Measurements from ENCODE around the gene AIM2.
"Not testable (repeated sequence)": the region's sequence is repeated elsewhere in the genome, so short reads cannot be mapped to it uniquely, and the experiment has no call there.

Gene AIM2

DNA sequence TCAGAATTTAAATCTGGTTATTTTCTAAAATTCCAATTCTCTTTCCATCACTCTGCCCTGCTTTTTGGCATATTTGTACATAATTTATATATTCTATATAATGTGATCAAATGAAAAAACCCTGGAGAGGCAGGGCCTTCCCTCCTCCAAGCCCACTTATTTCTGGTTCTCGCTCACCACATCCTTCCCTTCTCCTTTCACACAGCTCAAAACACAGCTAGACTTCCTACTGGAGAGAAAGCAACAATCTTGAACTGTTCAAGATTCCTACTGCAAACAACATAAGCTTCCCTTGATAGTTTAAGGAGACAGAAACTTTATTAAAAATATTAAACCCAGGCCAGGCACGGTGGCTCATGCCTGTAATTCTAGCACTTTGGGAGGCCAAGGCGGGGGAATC is 7.6 kb upstream of the AIM2 start:
- H3K4me3 ChIP-seq (ENCODE audit: low read depth, low read length), result no peak overlapping the region
- no peak for DNase-seq (ENCODE audit: low read depth)

DNA sequence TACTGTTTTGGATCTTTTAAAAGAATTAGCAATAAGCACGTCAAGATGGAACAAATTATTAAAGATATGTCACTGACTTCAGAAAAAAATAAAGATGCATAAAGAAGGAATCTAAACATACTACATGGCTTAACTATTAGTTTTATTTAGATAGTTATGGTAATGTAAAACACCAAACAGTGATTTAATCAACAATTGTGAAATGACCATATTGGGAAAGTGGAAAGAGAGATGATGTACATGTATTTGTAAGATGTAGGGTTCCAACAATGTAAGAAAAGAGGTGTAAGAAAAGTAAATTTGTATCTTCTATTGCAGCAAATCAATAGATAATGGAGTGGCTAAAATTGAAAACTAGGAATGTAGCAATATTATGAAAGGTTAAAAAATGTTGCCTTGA is 6.4 kb upstream of the AIM2 start:
- DNase-seq (ENCODE audit: low read depth), result no peak
- no peak overlapping the region for H3K4me3 ChIP-seq (ENCODE audit: low read depth, low read length)

DNA sequence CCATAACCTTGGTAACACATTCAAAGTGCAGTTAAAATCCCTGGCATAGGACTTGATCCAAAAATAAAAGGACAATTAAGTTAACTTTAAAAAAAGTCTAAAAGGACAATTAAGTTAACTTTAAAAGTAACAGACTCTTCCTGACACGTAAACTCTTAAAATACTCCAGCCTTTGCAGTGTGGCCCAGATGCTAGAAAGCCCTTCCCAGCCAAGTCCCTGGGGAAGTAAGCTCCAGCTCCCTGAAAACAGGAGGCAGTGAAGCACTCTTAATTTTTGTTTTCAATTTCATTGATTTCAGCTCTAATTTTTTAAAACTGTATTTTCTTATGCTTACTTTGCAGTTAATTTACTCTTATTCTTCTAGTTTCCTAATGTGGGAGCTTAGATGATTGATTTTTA is 5.1 kb upstream of the AIM2 start:
- no peak for DNase-seq (ENCODE audit: low read depth)
- H3K4me3 ChIP-seq (ENCODE audit: low read depth, low read length), result no peak overlapping the region

DNA sequence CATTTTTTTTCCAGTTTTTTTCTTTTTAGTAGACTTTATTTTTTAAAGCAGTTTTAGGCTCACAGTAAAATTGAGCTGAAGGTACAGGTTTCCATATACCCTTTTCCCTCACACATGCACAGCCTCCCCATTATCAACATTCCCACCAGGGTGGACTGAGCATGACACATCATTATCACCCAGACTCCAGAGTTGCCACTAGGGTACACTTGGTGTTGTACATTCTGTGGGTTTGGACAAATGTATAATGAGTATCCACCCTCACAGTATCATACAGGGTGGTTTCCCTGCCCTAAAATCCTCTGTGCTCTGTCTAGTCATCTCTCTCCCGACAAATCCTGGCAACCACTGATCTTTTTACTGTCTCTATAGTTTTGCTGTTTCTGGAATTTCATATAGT is 3.0 kb upstream of the AIM2 start:
- no peak for DNase-seq (ENCODE audit: low read depth)
- H3K4me3 ChIP-seq (ENCODE audit: low read depth, low read length), result no peak overlapping the region

DNA sequence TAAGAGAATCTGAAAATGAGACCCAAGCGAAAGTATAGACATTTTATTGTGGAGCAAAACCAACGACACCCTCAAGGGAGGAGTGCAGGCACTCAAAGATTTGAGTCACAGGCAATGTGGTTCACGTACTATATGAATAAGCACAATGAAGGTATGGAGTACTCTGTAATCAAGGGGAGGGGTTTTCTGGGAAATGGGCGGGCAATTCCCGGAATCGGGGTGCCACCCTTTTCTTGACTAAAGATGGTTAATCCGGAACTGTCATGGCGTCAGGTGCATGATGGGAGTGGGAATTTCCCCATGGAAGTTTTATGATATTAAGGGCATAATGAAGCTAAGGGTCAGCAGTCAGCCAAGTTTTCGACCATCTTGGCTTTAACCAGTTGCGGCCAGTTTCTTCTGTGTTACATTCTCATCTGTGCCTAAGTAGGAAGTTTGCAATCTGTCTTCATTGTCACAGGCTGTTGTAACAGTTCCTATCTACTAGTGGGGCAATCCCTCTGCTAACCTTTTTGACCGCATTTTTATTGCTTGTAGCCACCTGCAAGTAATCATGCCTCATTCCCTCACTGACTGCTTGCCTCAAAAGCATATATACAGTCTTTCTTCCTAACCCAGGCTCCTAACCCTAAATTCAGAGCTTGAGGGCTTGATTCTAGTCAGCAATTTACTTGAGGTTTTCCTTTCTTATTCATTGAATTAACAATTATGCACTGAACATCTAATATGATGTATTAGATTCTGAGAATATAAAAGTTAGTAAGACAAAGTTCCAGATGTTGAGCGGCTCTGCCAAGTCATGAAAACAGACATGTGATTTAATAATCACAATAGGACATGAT is 775 bp upstream of the AIM2 start:
- DNase-seq (ENCODE audit: low read depth), result no peak

DNA sequence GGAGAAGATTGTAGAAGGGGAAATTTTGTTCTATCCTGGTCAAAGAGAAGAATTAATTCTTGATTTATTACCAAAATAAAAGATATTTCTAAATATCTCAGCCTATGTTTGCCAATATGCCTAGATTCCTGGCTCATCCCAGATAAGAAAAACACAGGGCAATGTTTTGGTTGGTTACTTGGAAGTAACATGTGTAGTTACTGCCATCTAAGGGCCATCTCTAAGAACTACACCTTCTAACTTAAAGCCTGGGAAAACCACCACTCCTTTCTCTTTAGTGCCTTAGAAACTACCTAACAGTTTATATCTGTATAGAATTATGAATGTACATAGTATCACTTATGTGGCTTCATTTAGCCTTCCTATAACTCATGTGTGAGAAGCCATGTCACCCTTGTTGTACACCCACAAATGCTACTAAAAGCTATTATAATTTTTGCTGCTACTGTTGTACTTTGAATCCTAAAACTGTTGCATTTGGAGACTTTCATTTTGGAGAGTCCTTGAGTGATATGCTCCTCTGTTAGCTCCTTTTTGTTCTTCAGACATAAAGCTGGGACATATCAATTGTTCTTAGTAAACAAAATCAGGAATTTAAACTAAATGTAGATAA is 4.5 kb downstream of the AIM2 start:
- H3K4me3 ChIP-seq (ENCODE audit: low read depth, low read length), result no peak overlapping the region
- DNase-seq (ENCODE audit: low read depth), result peak; percentile 36

More for the DNA sequence above, 775 bp upstream of the AIM2 start:
- no peak overlapping the region for H3K4me3 ChIP-seq (ENCODE audit: low read depth, low read length)

DNA sequence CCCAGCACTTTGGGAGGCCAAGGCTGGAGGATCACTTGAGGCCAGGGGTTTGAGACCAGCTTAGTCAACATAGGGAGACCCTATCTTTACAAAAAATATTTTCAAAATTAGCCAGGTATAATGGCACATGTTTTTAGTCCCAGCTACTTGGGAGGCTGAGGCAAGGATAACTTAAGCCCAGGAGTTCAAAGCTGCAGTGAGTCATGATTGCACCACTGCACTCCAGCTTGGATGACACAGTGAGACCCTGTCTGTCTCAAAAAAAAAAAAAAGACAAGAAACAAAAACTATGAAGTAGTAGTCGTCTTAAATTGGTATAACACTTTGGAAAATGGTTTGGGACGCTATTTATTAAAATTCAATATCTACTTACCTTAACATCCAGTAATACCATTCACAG is 7.7 kb downstream of the AIM2 start:
- DNase-seq (ENCODE audit: low read depth), result peak; percentile 54
- H3K4me3 ChIP-seq (ENCODE audit: low read depth, low read length), result no peak overlapping the region

DNA sequence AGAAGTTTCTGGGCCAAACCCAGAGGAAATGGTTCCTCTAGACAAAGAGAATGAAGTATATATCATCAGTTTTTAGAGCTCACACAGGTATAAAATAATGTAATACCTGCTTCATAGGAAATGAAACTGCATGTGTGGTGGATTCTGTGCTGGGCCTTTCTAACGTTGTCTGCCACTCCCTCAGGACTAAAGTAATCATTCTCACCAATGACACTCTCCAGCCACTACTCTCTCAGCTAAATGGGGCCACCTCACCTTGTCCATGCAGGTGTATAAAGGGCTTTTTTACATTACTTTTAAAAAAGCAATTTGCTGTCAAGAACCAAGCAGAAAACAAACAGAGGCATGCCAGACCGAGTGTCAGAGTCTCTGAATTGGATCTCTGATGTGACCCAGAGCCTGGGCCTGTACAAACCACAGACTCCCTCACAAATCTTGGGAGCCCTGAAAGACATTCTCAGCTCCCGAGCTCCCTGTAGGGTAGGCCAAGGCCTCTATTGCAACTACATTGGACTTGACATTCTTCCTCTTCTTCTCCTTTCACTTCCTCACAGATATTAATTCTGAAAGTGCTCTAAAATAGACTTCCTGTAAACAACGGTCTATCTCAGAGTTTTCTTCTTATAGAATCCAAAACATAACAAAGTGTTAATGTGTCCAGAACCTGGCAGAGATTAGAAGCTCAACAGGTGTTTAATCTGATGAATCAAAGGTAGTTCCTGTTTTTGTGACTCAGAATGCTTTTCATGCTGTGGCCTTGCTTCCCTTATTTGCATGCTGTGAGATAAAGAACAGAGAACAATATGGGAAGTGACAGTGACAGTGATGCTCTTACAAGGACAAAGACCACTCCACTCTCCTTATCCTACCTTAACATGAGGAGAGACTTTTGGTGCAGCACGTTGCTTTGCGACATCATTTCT is 8.6 kb downstream of the AIM2 start:
- no peak overlapping the region for H3K4me3 ChIP-seq (ENCODE audit: low read depth, low read length)
- no peak for DNase-seq (ENCODE audit: low read depth)

DNA sequence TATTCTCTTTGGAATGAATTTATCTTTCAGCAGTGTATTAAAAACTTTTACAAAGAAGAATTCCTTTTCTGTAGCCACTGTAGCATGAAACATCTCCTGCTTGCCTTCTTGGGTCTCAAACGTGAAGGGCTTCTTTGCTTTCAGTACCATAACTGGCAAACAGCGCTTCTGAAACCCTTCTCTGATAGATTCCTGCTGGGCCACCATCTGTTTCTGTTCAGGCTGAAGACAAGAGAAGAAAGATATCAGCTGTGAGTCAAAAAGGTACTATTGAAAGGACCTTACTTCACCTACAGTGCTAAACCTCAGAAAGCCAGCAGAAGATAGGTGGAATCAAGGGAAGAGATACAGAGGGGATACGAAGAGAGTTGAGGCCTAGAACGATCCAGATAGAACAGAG is 10.5 kb downstream of the AIM2 start:
- H3K4me3 ChIP-seq (ENCODE audit: low read depth, low read length), result no peak overlapping the region

DNA sequence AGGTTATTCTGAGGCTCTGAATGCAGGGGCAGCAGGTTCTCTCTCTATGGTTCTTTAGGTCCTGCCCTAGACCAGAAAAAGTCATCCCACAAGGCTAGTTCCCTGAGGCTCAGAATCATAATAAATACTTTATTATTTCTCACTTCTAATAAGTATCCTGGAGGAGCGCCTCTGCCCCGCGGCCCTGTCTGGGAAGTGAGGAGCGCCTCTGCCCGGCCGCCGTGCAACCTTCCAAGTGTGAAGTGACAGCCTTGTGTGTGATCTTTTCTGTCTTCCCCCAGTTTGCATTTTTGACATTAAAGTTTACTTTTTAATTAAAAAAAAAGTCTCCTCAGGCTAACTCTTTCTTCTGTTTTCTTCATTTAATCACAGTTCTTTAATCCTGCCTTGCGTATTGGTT is 11.5 kb downstream of the AIM2 start:
- no peak for DNase-seq (ENCODE audit: low read depth)
- H3K4me3 ChIP-seq (ENCODE audit: low read depth, low read length), result no peak overlapping the region

More for the DNA sequence above, 10.5 kb downstream of the AIM2 start:
- DNase-seq (ENCODE audit: low read depth), result no peak

DNA sequence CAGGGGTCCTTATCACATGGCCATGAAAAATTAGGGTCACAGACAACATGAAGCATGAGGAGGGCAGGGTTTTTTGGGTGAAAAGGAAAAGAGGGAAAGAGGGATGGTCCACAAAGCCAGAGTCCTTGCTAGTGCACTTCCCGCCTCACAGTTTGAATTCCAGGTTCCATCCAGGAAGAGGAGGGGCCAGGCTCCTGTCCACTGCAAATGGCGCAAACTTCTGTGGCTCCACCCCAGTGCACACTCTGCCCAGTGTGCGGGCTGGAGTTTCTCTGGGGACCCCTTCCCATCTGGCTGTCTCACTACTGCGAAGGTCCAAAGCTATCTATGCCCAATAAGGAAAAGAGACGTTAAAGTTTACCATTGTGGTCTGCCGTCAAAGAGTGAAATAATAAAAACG is 17.8 kb downstream of the AIM2 start:
- DNase-seq (ENCODE audit: low read depth), result no peak
- no peak overlapping the region for H3K4me3 ChIP-seq (ENCODE audit: low read depth, low read length)

DNA sequence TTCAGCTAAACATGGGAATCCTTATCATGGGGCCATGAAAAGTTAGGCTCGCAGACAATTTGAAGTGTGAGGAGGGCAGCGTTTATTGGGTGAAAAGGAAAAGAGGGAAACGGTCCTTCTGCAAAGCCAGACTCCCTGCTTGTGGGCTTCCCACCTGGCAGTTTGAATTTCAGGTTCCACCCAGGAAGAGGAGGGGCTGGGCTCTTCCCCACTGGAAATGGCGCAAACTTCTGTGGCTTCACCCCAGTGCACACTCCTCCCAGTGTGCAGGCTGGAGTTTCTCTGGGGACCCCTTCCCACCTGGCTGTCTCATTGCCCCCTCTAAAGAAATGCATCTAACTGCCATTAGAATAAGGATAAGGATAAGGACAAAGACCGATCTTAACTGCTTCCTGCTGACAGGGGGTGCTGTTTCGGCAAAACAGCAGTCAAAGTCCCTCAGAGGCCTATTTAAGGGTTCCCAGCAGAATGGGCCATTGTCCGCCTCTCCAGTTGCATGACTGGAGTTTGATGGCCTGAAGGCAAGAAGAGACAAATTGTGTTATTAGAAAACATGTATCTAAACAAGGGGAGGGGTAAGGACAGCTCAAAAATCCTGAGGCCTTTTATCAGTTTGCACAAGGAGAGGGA is 20.4 kb downstream of the AIM2 start:
- DNase-seq (ENCODE audit: low read depth), result no peak
- H3K4me3 ChIP-seq (ENCODE audit: low read depth, low read length), result no peak overlapping the region

DNA sequence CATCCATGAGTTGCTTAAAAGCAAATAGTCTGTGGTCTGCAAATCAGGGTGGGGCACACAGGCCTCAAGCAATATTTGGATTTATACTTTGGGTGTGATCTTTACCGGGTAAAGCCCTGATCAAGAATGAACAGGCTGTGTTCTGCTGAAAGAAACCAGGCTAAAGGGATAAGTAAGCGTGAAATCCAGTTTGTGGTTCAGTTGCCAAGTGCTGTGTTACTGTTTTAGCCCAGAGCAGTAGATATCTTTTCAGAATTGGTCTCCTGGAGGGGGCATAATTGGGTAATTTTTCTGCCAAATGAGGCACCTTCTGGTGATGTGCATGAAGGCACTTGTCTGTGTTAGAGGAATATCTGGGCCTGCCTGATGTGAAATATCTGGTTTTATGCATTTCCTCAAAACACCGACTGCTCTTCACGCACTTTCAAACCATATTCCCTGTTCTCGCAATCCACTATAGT is 21.4 kb downstream of the AIM2 start:
- no peak for DNase-seq (ENCODE audit: low read depth)
- no peak overlapping the region for H3K4me3 ChIP-seq (ENCODE audit: low read depth, low read length)

DNA sequence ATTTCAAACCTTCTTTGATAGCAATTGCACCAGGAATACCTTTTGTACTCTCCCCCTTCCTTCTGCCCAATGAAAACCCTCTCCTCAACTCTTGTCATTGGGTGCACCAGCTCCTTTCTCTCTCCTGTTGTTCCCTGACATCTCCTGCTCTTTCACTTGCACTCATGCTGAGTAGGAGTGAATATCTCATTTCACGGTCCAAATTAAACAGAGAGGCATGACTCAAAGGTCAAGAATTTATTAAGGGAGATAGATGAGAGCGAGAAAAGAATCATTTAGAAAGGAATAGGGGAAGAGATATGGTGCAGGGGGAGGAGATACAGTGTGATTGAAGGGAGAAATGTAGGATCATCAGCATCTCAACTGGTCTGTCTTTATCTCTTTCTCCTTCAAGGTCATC is 22.1 kb downstream of the AIM2 start:
- no peak overlapping the region for H3K4me3 ChIP-seq (ENCODE audit: low read depth, low read length)

DNA sequence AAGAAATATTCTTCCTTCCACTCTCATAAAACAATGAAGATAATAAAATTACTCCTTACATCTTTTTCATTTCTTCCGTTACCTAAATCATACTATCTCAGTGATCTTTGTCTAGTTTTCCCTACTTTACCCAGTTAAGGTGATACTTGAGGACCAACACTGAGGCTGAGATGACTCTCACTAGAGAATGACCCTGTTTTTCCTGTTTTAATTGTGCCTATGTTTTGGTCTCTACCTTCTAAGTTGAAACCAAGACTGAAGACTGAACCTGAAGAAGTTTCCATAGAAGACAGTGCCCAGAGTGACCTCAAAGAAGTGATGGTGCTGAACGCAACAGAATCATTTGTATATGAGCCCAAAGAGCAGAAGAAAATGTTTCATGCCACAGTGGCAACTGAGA is 25.1 kb downstream of the AIM2 start:
- no peak for DNase-seq (ENCODE audit: low read depth)
- no peak overlapping the region for H3K4me3 ChIP-seq (ENCODE audit: low read depth, low read length)

More for the DNA sequence above, 22.1 kb downstream of the AIM2 start:
- DNase-seq (ENCODE audit: low read depth), result no peak

DNA sequence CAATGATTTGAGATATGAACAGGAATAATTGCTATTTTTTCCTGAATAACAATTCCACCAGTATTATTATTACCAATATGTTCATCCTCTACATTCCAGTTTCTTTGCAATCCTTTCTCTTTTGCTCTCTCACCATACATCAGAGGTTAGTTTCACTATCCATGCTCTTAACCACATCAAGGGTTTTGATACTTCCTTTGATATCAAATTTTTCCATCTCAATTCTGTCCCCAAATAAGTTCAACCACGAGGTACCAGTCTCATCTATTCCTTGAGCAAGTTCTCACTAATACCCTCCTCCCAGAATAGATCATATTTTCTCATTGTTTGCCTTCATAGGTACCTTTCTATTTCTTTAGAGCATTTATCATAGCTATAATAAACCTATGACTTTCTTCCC is 30.1 kb downstream of the AIM2 start:
- DNase-seq (ENCODE audit: low read depth); H3K4me3 ChIP-seq (ENCODE audit: low read depth, low read length): not testable (repeated sequence)

DNA sequence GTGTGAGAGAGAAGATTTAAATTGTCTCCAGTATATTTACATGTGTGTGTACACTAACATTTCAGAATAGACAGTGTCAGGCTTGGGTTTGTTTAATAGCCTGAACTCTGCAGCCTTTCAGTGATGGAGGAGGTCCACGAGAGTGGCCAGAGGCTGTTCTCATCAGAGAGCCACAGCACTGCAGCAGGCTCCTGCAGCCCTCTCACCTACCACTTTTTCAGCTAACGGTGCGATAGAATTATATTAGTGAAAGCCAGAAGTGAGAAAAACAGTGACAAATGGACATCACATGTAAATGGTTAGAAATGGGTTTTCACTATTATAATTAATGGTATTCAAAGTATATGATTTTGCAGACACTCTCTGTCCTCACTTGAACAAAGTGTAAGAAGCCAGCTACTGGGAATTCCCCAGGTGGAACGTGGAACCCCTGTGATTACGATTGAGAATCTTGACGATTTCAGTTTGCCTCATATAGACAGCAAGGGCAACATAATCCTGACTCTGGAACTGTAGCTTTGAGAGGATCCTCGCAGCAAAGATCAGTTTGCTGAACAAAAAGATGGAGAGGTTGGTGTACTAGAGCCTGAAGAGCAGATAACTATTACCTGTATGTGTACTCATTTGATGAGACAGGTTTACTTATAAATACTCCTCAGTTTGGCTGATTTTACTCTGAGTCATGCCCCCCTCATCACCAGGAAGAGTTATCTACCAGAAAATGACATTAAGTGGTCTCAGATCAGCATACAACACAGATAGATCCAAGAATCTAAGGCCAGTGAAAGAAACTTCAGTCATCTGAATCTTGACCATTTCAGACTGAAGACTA is 35.5 kb downstream of the AIM2 start:
- H3K4me3 ChIP-seq (ENCODE audit: low read depth, low read length), result no peak overlapping the region
- no peak for DNase-seq (ENCODE audit: low read depth)

DNA sequence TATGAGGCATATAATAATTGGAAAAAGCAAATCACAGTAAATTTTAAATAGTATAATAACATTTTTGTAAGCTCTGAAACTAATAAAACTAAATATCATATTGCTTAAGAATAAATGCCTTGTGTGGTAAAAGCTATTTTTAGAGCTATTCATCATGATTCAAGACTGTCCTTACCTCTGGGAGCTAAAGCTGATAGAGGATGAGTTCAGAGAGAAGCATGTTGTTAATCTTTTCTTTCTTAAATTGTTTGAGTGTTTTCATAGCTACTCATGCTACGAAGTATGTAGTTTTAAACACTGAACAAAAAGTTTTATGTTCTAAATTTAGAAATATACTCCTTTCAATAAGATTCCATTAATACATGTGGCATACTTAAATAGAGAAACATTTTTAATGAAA is 36.4 kb downstream of the AIM2 start:
- no peak overlapping the region for H3K4me3 ChIP-seq (ENCODE audit: low read depth, low read length)
- DNase-seq (ENCODE audit: low read depth), result peak; percentile 29

All from skeletal muscle cell (primary cell).